Endodermal cell (in vitro differentiated cells): ENCODE results near the gene C17orf107. TPM values are rescaled to one million over a fixed set of nuclear protein-coding genes. Genes with fewer than 3 reads are reported as not detected.

ENCODE experiments used
- DNase-seq: peaks from one replicate; pipeline ENCODE4 v3.0.0-alpha.2; 2017
- H3K27ac ChIP-seq: 2 replicates; pipeline ENCODE4 v1.5.1; 2013; ENCODE audit warnings: mild to moderate bottlenecking, low read depth, low read length, moderate library complexity
- H3K27me3 ChIP-seq: 2 replicates; pipeline ENCODE4 v1.6.1; 2013; ENCODE audit warnings: mild to moderate bottlenecking, low read length, moderate library complexity; ENCODE audit not compliant: insufficient read depth, control insufficient read depth, poor library complexity, severe bottlenecking
- H3K36me3 ChIP-seq: 2 replicates; pipeline ENCODE4 v1.7.0; 2013; ENCODE audit warnings: mild to moderate bottlenecking, low read length, moderate library complexity; ENCODE audit not compliant: control insufficient read depth, insufficient read depth
- H3K4me1 ChIP-seq: one replicate; pipeline ENCODE4 v1.7.0; 2013; ENCODE audit warnings: low read length; ENCODE audit not compliant: control insufficient read depth, insufficient read depth
- H3K4me3 ChIP-seq: 2 replicates; pipeline ENCODE4 v1.5.1; 2013; ENCODE audit warnings: mild to moderate bottlenecking, low read length, moderate library complexity
- H3K9ac ChIP-seq: 2 replicates; pipeline ENCODE4 v1.6.1; 2013; ENCODE audit warnings: mild to moderate bottlenecking, low read length, moderate library complexity; ENCODE audit not compliant: poor library complexity, severe bottlenecking; ENCODE audit errors: extremely low read depth
- H3K9me3 ChIP-seq: 2 replicates; pipeline ENCODE4 v1.6.1; 2013; ENCODE audit warnings: mild to moderate bottlenecking, low read length, moderate library complexity; ENCODE audit not compliant: control insufficient read depth
- H3K27ac Mint-ChIP-seq: 2 replicates; pipeline ENCODE4 v1.8.0; 2020; ENCODE audit warnings: mixed read lengths
- H3K27me3 Mint-ChIP-seq: 2 replicates; pipeline ENCODE4 v1.8.0; 2021; ENCODE audit warnings: mild to moderate bottlenecking, mixed read lengths; ENCODE audit not compliant: insufficient read depth
- H3K36me3 Mint-ChIP-seq: 2 replicates; pipeline ENCODE4 v1.8.0; 2020; ENCODE audit warnings: low read depth, mixed read lengths
- H3K4me1 Mint-ChIP-seq: 2 replicates; pipeline ENCODE4 v1.8.0; 2020; ENCODE audit warnings: mixed read lengths
- H3K4me3 Mint-ChIP-seq: 2 replicates; pipeline ENCODE4 v1.8.0; 2020; ENCODE audit warnings: mild to moderate bottlenecking, moderate library complexity, mixed read lengths
- H3K9me3 Mint-ChIP-seq: 2 replicates; pipeline ENCODE4 v1.8.0; 2020; ENCODE audit warnings: mild to moderate bottlenecking, mixed read lengths
- WGBS, 2 experiments: methylation state at CpG; one replicate each; pipeline versions ENCODE4 v1.1.5 to v1.1.7; 2013; ENCODE audit warnings: missing lambda C conversion rate in 2 of 2, mixed read lengths in 1 of 2; ENCODE audit not compliant: insufficient coverage in 1 of 2, insufficient read length in 1 of 2; 5-methylcytosine and 5-hydroxymethylcytosine counted together
- total RNA-seq, 2 donors: library from RNA; stranded (reverse); fragmentation: NEBNext Ultra II Directional in 1 of 2; extraction: Animal tissue kit (Norgen Biotek cat#: 25700) in 1 of 2; gene quantifications; 2 replicates in 1 of 2; 3 replicates in 1 of 2; pipeline ENCODE4 v1.2.1, GENCODE V29; 2021
- TF ChIP-seq, protein P1 (sequence below): fragments of 200-600 bp; sonication (generic); conservative IDR thresholded peaks from 2 replicates; pipeline ENCODE4 v1.5.0; 2021; ENCODE audit warnings: antibody characterized with exemption, mild to moderate bottlenecking

The C17orf107 gene
- total RNA-seq, 2 donors from 2014 or later: 0.82 to 4.8 TPM

DNA sequence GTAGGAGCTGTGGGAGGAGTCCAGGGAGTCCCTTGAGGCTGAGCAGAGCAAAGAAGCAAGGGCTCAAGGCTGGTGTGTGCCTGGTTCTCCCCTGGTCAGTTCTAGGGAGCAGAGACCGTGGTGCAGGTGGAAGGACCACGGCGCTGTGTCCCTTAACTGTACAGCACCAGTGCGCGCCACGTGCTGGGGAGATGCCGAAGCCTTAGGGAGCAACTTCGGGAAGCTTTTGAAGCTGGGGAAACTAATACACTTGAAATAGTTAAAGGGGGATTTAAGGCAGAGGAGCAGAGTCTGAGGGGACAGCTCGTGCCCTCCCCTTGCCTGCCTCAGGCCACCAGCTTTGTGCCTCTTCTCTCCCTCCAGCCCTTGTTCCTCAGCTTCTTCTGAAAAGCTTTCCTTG lies 38.7 kb upstream of the C17orf107 start:
- TF ChIP-seq, protein P1, sequence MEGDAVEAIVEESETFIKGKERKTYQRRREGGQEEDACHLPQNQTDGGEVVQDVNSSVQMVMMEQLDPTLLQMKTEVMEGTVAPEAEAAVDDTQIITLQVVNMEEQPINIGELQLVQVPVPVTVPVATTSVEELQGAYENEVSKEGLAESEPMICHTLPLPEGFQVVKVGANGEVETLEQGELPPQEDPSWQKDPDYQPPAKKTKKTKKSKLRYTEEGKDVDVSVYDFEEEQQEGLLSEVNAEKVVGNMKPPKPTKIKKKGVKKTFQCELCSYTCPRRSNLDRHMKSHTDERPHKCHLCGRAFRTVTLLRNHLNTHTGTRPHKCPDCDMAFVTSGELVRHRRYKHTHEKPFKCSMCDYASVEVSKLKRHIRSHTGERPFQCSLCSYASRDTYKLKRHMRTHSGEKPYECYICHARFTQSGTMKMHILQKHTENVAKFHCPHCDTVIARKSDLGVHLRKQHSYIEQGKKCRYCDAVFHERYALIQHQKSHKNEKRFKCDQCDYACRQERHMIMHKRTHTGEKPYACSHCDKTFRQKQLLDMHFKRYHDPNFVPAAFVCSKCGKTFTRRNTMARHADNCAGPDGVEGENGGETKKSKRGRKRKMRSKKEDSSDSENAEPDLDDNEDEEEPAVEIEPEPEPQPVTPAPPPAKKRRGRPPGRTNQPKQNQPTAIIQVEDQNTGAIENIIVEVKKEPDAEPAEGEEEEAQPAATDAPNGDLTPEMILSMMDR: no peak
- H3K36me3 ChIP-seq: peaks cover 7% of the 10 kb centered on the region
- Mint-ChIP-seq H3K27ac (no peak overlapping the region), H3K36me3 (peaks cover 10% of the 10 kb centered on the region), H3K4me1 (peaks cover 43% of the 10 kb centered on the region), H3K9me3 (no peaks in the 10 kb centered on the region), H3K4me3 (no peak overlapping the region), H3K27me3 (no peaks in the 10 kb centered on the region)
- no peak overlapping the region for H3K4me3 ChIP-seq
- H3K9me3 ChIP-seq: no peaks in the 10 kb centered on the region
- H3K27ac ChIP-seq: no peak overlapping the region
- DNase-seq: no peak
- H3K9ac ChIP-seq: no peak overlapping the region
- 79 to 95% methylated on average over 5 to 9 of the region's 9 CpGs for WGBS, 2 experiments
- H3K27me3 ChIP-seq: no peaks in the 10 kb centered on the region
- H3K4me1 ChIP-seq: peaks cover 11% of the 10 kb centered on the region

DNA sequence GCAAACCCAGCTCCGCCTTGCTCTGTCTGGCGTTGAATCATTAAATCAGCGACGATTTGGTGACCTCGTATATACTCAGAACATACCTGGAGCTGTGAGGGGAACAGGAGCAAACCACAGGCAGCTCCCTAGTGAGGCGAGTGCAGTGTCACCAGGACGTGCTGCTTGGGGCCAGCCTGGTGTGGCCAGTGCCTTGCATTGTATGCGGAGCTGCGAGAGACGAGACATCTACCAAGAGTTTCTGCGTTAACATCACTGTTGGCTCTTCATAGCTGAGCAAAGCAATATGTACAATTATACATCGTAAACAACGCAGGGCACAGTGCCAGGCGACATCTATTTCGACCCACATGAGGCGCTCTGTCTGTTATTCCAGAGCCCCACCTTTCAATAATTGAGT lies 38.3 kb upstream of the C17orf107 start:
- WGBS, 2 experiments: 94 to 96% methylated on average over 12 to 16 of the region's 16 CpGs
- Mint-ChIP-seq H3K4me3 (no peak overlapping the region), H3K27ac (no peak overlapping the region)

DNA sequence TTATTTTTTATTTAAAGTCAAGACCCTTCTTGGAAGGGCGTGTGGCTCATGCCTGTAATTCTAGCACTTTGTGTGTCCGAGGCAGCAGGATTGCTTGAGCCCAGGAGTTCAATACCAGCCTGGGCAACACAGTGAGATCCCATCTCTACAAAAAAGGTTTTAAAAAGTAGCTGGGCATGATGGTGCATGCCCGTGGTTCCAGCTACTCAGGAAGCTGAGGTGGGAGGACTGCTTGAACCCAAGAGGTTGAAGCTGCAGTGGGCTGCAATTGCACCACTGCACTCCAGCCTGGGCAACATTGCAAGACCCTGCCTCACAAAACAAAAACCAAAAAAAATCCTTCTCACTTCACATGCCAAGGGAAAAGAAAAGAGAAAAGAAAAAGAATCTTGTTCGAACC lies 36.6 kb upstream of the C17orf107 start:
- 93 to 100% methylated on average over 2 to 4 of the region's 4 CpGs for WGBS, 2 experiments
- DNase-seq: no peak
- no peak overlapping the region for H3K9ac ChIP-seq
- peaks cover 3% of the 10 kb centered on the region for H3K36me3 Mint-ChIP-seq
- H3K9me3 ChIP-seq: no peaks in the 10 kb centered on the region
- no peak overlapping the region for H3K4me3 Mint-ChIP-seq
- H3K4me3 ChIP-seq: no peak overlapping the region
- no peaks in the 10 kb centered on the region for H3K27me3 ChIP-seq
- peaks cover 27% of the 10 kb centered on the region for H3K4me1 Mint-ChIP-seq
- peaks cover 11% of the 10 kb centered on the region for H3K4me1 ChIP-seq
- no peak overlapping the region for H3K27ac ChIP-seq
- no peaks in the 10 kb centered on the region for H3K9me3 Mint-ChIP-seq
- peaks cover 7% of the 10 kb centered on the region for H3K36me3 ChIP-seq
- H3K27me3 Mint-ChIP-seq: no peaks in the 10 kb centered on the region
- H3K27ac Mint-ChIP-seq: peak overlapping the region; percentile 64
- TF ChIP-seq, protein P1: no peak

More for the DNA sequence above, 38.3 kb upstream of the C17orf107 start:
- Mint-ChIP-seq H3K9me3 (no peaks in the 10 kb centered on the region), H3K36me3 (peaks cover 9% of the 10 kb centered on the region), H3K27me3 (no peaks in the 10 kb centered on the region), H3K4me1 (peaks cover 41% of the 10 kb centered on the region)
- Histone ChIP-seq H3K27ac (no peak overlapping the region), H3K27me3 (no peaks in the 10 kb centered on the region), H3K9ac (no peak overlapping the region), H3K4me1 (peaks cover 11% of the 10 kb centered on the region), H3K4me3 (no peak overlapping the region), H3K36me3 (peaks cover 7% of the 10 kb centered on the region), H3K9me3 (no peaks in the 10 kb centered on the region)
- TF ChIP-seq, protein P1: no peak
- DNase-seq: no peak
